Measurements from ENCODE around the gene CA10. TPM values are rescaled to one million over a fixed set of nuclear protein-coding genes. Genes with fewer than 3 reads are reported as not detected.

CA10 gene
- total and polyA plus RNA-seq, 2 experiments from 2014 or later, result 0.33 TPM; not detected in 1

DNA sequence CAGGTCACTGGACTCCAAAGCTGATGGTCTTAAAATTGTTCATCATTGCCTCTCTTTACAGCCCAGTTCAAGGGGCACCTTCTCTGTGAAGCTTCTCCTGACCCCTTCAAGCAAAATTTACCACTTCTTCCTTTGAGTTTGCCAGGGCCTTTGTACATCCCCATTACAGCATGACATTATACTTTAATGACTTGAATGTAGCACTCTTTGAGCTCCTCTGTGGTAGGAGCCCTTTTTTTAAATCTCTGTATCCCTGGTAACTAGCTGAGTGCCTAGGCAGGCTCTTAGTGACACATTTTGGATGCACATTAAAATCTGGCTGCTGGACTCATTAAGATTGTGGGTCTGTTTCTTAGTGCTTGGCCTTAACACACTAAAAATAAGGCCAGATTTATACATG lies 412.1 kb downstream of the CA10 start:
- H2AFZ ChIP-seq, result no peak overlapping the region
- no peak for TF ChIP-seq EZH2 (IDR thresholded peaks at IDR 0.05; ENCODE audit: borderline replicate concordance)
- TF ChIP-seq EZH2phosphoT487 (IDR thresholded peaks at IDR 0.05; ENCODE audit: low read depth, severe bottlenecking, unreplicated experiment), result no peak
- TF ChIP-seq CTCF (IDR thresholded peaks at IDR 0.05; ENCODE audit: poor library complexity), result no peak
- no peaks in the 10 kb centered on the region for H3K4me1 ChIP-seq (ENCODE audit: insufficient read depth)
- no peaks in the 10 kb centered on the region for H3K79me2 ChIP-seq
- H4K20me1 ChIP-seq (ENCODE audit: insufficient read depth, poor library complexity, severe bottlenecking), result no peaks in the 10 kb centered on the region
- no peaks in the 10 kb centered on the region for H3K27me3 ChIP-seq
- DNase-seq (ENCODE audit: low spot score), result no peak
- no peak overlapping the region for H3K4me2 ChIP-seq
- H3K36me3 ChIP-seq (replicated peaks; ENCODE audit: insufficient read depth, low read depth), result no peaks in the 10 kb centered on the region
- H3K27ac ChIP-seq, result no peak overlapping the region
- H3K9me3 ChIP-seq (ENCODE audit: low read depth), result no peaks in the 10 kb centered on the region
- H3K9me2 ChIP-seq (replicated peaks; ENCODE audit: insufficient read depth), result no peaks in the 10 kb centered on the region
- no peak overlapping the region for H3K4me3 ChIP-seq

- TF ChIP-seq EZH2 (IDR thresholded peaks at IDR 0.05; ENCODE audit: borderline replicate concordance) (no peak), EZH2phosphoT487 (IDR thresholded peaks at IDR 0.05; ENCODE audit: low read depth, severe bottlenecking, unreplicated experiment) (no peak), CTCF (IDR thresholded peaks at IDR 0.05; ENCODE audit: poor library complexity) (no peak)
- H4K20me1 ChIP-seq (ENCODE audit: insufficient read depth, poor library complexity, severe bottlenecking), result no peaks in the 10 kb centered on the region
- no peak overlapping the region for H2AFZ ChIP-seq
- H3K36me3 ChIP-seq (replicated peaks; ENCODE audit: insufficient read depth, low read depth), result no peaks in the 10 kb centered on the region
- H3K4me3 ChIP-seq, result no peak overlapping the region
- DNase-seq (ENCODE audit: low spot score), result no peak
- H3K27ac ChIP-seq, result no peak overlapping the region
- WGBS (ENCODE audit: low lambda C conversion rate, missing lambda C conversion rate), result 49% methylated on average over 2 of the region's 2 CpGs
- H3K9me2 ChIP-seq (replicated peaks; ENCODE audit: insufficient read depth), result no peaks in the 10 kb centered on the region
- H3K4me2 ChIP-seq, result no peak overlapping the region
- H3K4me1 ChIP-seq (ENCODE audit: insufficient read depth), result no peaks in the 10 kb centered on the region
- no peaks in the 10 kb centered on the region for H3K27me3 ChIP-seq
- no peaks in the 10 kb centered on the region for H3K79me2 ChIP-seq
- H3K9me3 ChIP-seq (ENCODE audit: low read depth), result no peaks in the 10 kb centered on the region
These were observed 412.5 kb downstream of the CA10 start for GRCh38 chr17:51745993-51746392.

DNA sequence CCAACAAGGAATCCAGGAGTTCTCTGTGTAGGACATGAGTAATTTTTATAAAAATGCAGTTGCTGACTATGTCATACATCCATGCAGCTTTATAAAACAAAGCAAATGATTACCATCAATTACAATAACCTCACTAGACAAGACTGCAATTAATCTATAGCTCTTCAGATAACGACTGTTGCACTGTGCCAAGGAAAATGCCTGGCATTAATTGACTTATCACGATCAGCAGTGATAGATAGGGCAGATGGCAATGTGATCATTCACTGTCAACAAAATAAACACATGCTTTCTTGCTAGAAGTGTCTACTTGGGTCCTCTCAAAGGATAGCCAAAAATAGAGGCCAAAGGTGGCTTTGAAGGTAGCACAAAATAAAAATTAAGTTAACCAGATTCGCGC lies 415.0 kb downstream of the CA10 start:
- Histone ChIP-seq H3K9me3 (ENCODE audit: low read depth) (no peaks in the 10 kb centered on the region), H3K27me3 (no peaks in the 10 kb centered on the region), H3K4me3 (no peak overlapping the region), H3K9me2 (replicated peaks; ENCODE audit: insufficient read depth) (no peaks in the 10 kb centered on the region), H3K27ac (no peak overlapping the region), H3K4me1 (ENCODE audit: insufficient read depth) (peaks cover 6% of the 10 kb centered on the region), H3K79me2 (no peaks in the 10 kb centered on the region), H2AFZ (no peak overlapping the region), H3K36me3 (replicated peaks; ENCODE audit: insufficient read depth, low read depth) (no peaks in the 10 kb centered on the region), H3K4me2 (no peak overlapping the region), H4K20me1 (ENCODE audit: insufficient read depth, poor library complexity, severe bottlenecking) (no peaks in the 10 kb centered on the region)
- no peak for DNase-seq (ENCODE audit: low spot score)
- TF ChIP-seq CTCF (IDR thresholded peaks at IDR 0.05; ENCODE audit: poor library complexity) (no peak), EZH2phosphoT487 (IDR thresholded peaks at IDR 0.05; ENCODE audit: low read depth, severe bottlenecking, unreplicated experiment) (no peak), EZH2 (IDR thresholded peaks at IDR 0.05; ENCODE audit: borderline replicate concordance) (no peak)
- 97% methylated on average over 4 of the region's 4 CpGs for WGBS (ENCODE audit: low lambda C conversion rate, missing lambda C conversion rate)

DNA sequence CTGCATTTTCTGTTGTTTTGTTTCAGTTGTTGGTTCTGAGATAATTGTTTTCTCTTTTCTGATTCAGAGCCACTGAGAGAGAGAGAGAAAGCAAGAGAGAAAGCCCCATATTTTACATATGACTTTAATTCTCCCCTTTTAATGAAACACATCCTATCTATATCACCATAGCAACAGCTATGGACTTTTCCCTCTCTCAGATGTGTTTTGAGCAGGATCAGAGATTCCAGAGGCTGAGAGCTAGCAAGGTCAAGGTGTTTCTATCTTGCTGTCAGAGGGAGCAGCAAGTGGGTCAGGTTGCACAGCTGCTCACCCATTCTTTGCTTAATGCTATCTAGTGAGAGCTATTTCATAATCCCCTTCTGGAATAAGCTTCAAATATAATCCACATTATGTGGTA lies 415.9 kb downstream of the CA10 start:
- Histone ChIP-seq H3K4me2 (no peak overlapping the region), H2AFZ (no peak overlapping the region), H3K79me2 (no peaks in the 10 kb centered on the region), H3K9me2 (replicated peaks; ENCODE audit: insufficient read depth) (no peaks in the 10 kb centered on the region), H3K9me3 (ENCODE audit: low read depth) (no peaks in the 10 kb centered on the region), H4K20me1 (ENCODE audit: insufficient read depth, poor library complexity, severe bottlenecking) (no peaks in the 10 kb centered on the region), H3K4me3 (no peak overlapping the region), H3K36me3 (replicated peaks; ENCODE audit: insufficient read depth, low read depth) (no peaks in the 10 kb centered on the region), H3K4me1 (ENCODE audit: insufficient read depth) (peaks cover 7% of the 10 kb centered on the region), H3K27ac (no peak overlapping the region), H3K27me3 (no peaks in the 10 kb centered on the region)
- no peak for TF ChIP-seq CTCF (IDR thresholded peaks at IDR 0.05; ENCODE audit: poor library complexity)
- TF ChIP-seq EZH2phosphoT487 (IDR thresholded peaks at IDR 0.05; ENCODE audit: low read depth, severe bottlenecking, unreplicated experiment), result no peak
- TF ChIP-seq EZH2 (IDR thresholded peaks at IDR 0.05; ENCODE audit: borderline replicate concordance), result no peak
- no peak for DNase-seq (ENCODE audit: low spot score)
